ENCODE measurements around the gene TCF20.

The TCF20 gene

DNA sequence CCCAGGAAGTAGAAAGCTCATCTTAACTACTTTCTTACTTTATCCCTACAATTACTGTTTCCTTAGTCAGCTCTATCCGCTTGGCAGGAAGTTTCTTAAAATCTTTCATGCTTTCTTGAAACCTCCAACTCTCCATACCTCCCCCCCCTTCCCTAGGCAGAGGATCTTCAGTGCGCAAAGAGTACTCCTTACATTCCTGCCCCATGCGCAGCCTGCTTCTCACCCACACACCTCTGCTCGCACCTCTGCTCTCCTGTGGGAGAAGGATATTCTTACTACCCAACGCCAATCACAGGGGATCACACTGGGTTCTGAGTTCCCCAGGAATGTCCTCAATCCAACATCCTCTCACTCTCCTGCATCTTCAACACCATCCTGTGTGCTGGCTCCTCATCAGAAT, 12.3 kb downstream of the TCF20 start:
- DNase-seq (ENCODE audit: low read depth): no peak

DNA sequence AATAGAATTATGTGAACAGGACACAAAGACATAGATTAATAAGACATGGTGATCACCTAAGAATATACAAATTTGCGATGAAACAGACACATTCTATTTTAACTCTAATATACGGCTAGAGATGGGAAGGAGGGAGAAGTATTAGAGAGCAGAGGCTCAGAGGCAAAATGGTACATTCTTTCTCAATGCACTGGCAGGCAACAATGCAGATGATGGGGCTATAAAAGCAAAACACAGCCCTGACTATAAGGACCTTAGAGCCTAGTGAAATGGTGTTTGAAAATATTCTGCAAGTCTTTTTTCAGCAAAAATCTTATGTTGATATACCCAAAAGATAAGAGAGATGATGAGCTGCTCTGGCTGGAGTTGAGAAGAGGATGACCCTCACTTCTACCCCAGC, 13.1 kb downstream of the TCF20 start:
- no peak for DNase-seq (ENCODE audit: low read depth)

DNA sequence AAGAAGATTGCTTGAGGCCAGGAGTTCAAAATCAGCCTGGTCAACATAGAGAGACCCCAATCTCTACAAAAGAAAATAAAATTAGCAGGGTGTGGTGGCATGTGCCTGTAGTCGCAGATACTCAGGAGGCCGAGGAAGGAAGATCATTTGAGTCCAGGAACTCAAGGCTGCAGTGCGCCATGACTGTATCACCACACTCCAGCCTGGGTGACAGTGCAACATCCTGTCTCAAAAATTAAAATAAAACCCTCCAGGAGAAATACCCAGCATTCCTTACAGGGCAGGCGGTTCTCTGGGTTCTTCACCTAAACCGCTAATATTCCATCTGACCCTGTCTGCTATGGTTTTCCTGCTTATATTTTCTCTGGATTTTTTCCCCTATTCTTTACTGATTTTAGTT, 13.5 kb downstream of the TCF20 start:
- DNase-seq (ENCODE audit: low read depth): no peak

DNA sequence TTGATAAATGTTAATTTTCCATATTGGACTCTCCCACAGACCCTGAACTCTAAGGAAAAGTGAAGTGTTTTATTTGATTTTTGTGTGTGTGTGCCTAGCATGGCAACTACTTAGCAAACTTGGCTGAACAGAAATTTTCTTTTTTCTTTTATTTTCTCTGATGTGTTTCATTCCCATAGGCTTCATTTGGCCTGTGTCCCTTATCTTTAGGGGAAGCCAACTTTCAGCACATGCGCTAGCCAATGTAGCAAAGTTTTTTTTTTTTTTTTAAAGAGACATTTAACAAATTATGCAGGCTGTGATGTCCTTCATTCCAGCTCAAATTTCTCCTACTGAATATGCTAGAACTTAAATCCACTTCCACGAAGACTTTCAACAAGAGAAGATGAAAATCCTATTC, 14.2 kb downstream of the TCF20 start:
- DNase-seq (ENCODE audit: low read depth): no peak

DNA sequence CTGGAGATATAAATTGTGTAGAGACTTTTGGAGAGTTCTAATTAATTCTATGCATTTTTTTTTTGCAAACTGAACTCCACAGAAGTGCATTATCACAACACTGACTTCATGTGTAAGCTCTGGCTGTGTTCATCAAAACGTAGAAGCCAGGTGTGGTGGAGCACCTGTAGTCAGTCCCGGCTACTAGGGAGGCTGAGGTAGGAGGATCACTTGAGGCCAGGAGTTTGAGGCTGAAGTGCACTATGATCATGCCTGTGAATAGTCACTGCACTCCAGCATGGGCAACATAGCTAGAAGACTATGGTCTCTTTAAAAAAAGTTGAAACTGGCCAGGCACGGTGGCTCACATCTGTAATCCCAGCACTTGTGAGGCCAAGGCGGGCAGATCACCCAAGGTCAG, 20.6 kb downstream of the TCF20 start:
- DNase-seq (ENCODE audit: low read depth): no peak

DNA sequence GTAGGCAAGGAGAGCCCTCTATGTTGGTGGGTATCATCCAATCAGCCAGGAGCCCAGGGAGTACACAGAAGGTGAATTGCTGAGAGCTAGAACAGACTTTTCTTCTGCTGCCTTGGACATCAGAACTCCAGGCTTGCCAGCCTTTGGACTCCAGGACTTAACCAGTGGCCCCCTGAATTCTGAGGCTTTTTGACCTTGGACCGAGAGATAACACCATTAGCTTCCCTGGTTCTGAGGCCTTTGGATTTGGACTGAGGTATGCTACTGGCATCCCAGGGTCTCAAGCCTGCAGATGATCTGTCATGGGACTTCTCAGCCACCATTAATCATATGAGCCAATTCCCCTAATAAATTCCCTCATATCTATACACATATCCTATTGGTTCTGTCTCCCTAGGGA, 21.5 kb downstream of the TCF20 start:
- DNase-seq (ENCODE audit: low read depth): no peak

DNA sequence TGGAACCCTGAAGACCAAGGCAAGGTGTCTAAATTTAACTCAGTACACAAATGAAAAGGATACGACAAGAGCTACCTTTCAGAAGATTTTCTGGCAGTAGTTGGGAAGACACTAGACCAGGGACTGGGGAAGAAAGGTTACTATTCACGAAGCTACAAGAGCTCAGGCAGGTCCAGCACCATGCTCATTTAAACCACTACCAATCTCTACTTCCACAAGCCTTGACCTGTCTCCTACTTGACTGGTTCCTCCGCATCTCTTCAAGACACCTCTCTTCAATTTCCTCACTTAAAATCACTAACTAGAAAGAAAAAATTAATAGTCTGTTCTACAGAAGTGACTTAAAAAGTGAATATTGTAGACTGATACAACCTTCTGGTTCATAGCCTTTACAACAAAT, 22.9 kb downstream of the TCF20 start:
- no peak for DNase-seq (ENCODE audit: low read depth)

DNA sequence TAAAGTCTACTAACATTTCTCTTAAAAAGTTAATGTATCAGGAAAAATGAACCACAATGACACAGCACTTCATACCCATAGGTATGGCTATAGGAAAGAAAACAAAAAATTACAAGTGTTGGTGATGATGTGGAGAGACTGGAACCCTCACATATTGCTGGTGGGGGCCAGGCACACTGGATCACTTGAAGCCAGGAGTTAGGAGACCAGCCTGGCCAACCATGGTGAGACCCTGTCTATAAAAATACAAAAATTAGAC, 26.7 kb downstream of the TCF20 start:
- no peak for DNase-seq (ENCODE audit: low read depth)

DNA sequence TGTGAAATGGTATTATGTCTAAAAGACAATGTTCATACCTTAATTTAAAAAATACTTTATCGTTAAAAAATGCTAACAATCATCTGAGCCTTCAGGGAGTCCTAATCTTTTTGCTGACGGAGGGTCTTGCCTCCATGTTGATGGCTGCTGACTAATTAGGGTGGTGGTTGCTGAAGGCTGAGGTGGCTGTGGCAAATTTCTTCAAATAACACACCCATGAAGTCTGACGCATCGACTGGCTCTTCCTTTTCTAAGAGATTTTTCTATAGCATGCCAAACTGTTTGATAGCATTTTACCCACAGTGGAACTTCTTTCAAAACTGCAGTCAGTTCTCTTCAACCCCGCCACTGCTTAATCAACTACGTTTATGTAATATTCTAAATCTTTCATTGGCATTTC, 33.6 kb downstream of the TCF20 start:
- no peak for DNase-seq (ENCODE audit: low read depth)

DNA sequence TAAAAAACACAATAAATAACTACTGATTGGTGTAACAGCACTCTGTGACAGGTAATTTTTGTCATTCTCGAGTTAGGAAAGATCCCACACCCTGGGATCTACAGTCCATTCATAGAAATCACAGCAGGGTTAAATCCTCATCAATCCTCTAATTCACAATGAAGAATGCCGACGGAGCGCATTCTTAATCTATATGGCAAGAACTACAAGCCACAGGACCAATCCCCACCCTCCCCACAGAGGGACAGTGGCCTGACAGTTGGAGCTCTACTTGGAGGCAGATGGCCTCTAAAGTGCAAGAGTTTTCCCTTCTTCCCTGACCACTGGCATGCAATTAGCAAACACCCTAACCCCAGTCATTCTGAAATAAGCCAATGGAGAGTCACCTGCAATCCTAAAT, 34.2 kb downstream of the TCF20 start:
- DNase-seq (ENCODE audit: low read depth): no peak

DNA sequence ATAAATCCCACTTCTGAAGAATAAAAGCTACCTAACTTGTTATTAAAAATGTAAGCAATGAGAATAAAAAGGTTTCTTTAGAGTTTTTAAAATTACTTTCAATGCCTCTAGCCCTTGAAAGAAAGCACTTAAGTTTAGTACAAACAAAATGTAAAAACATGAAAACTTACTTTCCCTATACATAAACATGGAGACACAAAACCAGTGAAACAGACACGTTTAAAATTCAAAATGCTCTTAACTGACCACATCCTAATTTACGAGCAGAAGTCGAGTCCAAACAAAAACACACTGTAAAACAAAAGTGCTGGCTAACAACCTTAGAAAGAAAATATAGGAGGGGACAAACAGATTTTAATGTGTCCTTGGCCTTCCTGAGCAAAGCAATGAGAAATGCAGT, 36.6 kb downstream of the TCF20 start:
- no peak for DNase-seq (ENCODE audit: low read depth)

DNA sequence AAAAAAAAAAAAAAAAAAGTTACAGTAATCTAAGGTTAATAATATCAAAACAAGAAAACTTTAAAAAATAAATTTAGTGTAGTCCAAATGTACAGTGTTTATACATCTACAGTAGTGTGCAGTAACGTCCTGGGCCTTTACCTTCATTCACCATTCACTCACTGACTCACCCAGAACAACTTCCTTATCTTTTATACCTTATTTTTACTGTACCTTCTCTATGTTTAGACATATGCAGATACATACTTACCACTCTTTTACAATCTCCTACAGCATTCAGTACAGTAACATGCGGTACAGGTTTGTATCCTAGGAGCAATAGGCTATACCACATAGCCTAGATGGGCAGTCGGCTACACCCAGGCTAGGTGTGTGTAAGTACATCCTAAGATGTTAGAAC, 38.5 kb downstream of the TCF20 start:
- no peak for DNase-seq (ENCODE audit: low read depth)

DNA sequence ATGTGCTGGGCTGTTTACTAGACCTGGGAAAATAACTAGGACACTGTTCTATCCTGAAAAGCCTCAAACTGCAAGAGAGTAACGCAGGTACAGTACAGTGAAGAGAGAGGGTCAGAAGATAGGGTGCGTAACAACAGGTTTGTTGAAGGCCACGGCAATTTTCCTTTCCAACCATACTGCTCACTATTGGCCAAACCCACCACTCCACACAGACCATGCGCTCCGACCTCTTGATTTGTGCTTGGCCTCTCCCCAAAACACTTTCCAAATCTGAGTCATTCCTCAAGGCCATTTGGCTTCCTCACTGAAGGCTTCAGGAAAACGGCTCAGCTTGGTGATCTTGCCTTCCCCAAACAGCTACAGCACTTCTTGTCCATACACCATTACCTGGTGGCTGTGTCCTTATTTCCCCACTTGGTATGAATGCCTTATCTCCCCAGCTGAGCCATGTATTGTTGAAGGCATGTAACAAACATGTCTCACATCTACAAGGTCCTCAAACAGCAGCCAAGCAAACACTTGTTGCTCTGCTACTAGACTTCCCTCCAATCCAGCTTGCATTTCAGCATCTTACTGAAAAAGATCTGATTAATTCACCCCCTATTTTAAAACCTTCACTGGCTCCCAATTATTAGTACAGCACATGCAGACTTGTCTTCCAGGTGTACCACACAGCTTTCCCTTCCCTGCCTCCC, 40.9 kb downstream of the TCF20 start:
- peak; percentile 48 for DNase-seq (ENCODE audit: low read depth)

DNA sequence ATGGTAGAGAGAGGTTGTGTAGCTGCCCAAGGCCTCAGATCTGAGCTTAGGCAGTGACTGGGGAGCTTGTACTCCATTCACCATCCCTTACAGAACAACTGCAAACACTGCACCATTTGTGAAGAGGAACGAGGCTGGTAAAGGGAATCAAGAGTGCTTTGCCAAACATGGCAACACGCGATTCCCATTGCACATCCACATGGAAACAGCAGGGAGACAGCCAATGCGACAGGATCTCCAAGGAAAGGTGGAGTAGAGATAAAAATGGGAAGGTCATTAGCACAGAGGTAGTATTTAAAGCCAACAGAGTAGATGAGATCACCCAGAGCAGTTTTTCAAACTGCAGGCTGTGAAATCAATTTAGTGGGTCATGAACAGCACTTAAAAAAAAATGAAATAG, 42.0 kb downstream of the TCF20 start:
- DNase-seq (ENCODE audit: low read depth): no peak

DNA sequence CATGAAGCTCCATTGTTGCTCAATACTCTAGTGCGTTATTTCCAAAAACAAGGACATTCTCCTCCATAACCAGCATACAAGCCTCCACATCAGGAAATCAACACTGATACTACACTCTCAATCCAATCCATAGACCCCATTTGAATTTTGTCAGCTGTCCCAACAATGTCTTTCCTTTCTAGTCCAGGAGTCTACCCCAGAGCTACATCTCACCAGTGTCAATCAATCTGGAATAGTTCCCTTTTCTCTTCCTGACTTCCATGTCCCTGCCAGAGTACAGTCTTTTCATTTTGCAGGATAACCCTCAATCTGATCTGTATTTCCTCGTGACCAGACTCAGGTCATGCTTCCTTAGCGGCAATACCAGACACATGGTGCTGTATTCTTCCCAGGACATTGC, 43.0 kb downstream of the TCF20 start:
- DNase-seq (ENCODE audit: low read depth): no peak

DNA sequence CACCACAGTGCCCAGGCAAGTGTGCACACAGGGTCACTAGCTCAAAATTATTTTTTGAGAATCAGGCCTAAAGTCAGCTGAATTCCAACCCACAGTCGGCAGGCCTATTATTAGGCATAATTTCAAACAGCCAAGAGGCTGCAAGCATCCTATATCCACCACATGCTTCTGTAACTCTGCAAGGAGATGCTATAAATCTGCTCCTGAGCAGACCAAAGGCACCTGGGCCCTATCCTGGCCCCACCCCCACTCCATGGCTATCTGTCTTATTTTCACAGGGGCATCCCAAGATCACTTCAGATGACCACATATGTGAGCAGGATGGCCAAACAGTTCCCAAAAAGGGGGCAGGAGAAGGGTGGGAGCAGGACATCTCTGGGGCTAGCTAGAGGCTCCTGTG, 44.6 kb downstream of the TCF20 start:
- no peak for DNase-seq (ENCODE audit: low read depth)

DNA sequence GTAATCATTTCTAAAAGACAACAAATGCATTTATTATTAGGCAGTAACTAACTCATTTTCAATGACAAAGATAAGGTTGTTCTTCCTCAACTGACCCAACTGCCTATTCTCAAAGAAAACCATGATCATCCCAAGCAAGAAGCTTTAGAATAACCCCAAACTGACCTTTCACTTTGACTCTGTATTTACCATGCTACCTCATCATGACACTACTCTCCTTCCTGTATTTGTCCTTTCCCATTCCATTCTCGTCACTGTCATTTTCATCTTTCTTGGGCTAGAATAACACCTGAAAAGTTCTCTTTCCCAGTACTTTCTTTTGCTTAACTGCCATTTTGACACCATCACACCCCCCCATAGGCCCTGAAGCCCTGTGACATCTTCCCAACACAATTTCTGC, 48.3 kb downstream of the TCF20 start:
- no peak for DNase-seq (ENCODE audit: low read depth)

All from amniotic epithelial cell (primary cell).